Right atrium auricular region (tissue), 2 donors: Measurements from ENCODE around the gene MTNR1B. TPM values are rescaled to one million over a fixed set of nuclear protein-coding genes. Genes with fewer than 3 reads are reported as not detected.

Experiments used
- DNase-seq: peaks from one replicate; pipeline ENCODE4 v3.0.0-alpha.2; 2019; ENCODE audit warnings: low spot score
- H3K27ac ChIP-seq, 2 donors: fragments of 200-600 bp; sonication (generic); 1 replicate in 1 of 2; 2 replicates in 1 of 2; pipeline ENCODE4 v1.5.1; 2016 to 2019
- H3K27me3 ChIP-seq, 2 donors: fragments of 200-600 bp; sonication (generic); one replicate each; pipeline versions ENCODE4 v1.5.1 to v1.6.0; 2017 to 2019
- H3K36me3 ChIP-seq: fragments of 200-600 bp; sonication (generic); one replicate; pipeline ENCODE4 v1.5.1; 2016
- H3K4me1 ChIP-seq, 2 donors: fragments of 200-600 bp; sonication (generic); one replicate each; pipeline versions ENCODE4 v1.5.1 to v1.6.0; 2017 to 2019
- H3K4me3 ChIP-seq, 2 donors: fragments of 200-600 bp; sonication (generic); 1 replicate in 1 of 2; 2 replicates in 1 of 2; pipeline ENCODE4 v1.5.1; 2017 to 2019; ENCODE audit warnings: mild to moderate bottlenecking in 1 of 2, moderate library complexity in 1 of 2
- H3K9me3 ChIP-seq, 2 donors: fragments of 200-600 bp; sonication (generic); one replicate each; pipeline ENCODE4 v1.5.1; 2019
- total RNA-seq, 2 donors: library from RNA; depleted of rRNA; stranded (reverse); fragments of >200 nt; gene quantifications; one replicate each; pipeline ENCODE4 v1.1.0, GENCODE V29; 2016
- TF ChIP-seq, protein P1 (sequence below), 2 donors: fragments of 200-600 bp; sonication (generic); IDR thresholded peaks; one replicate each; pipeline ENCODE4 v1.5.1; 2019; ENCODE audit warnings: antibody characterized with exemption in 2 of 2

Gene MTNR1B
- total RNA-seq, 2 donors from 2014 or later = not detected

DNA sequence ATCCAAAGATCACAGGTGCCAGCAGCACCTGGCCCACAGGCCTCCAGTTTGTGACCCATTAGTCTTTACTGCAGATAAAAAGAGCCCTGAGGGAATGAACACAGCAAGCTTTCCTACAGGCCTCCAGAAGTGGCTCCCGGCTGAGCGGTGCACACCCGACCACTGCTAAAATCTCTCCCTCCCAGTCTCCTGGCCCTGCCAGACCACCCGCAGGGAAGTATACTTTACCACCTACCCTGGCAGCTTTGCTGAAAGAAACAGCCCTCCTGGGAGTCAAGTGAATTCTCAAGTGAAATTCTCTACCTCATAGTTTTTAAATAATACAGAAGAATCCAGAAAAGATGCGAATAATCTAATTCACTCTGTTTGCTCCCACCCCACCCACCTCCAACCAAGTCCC, 15.4 kb upstream of the MTNR1B start:
- DNase-seq = no peak
- H3K9me3 ChIP-seq = no peaks in the 10 kb centered on the region
- TF ChIP-seq, protein P1, sequence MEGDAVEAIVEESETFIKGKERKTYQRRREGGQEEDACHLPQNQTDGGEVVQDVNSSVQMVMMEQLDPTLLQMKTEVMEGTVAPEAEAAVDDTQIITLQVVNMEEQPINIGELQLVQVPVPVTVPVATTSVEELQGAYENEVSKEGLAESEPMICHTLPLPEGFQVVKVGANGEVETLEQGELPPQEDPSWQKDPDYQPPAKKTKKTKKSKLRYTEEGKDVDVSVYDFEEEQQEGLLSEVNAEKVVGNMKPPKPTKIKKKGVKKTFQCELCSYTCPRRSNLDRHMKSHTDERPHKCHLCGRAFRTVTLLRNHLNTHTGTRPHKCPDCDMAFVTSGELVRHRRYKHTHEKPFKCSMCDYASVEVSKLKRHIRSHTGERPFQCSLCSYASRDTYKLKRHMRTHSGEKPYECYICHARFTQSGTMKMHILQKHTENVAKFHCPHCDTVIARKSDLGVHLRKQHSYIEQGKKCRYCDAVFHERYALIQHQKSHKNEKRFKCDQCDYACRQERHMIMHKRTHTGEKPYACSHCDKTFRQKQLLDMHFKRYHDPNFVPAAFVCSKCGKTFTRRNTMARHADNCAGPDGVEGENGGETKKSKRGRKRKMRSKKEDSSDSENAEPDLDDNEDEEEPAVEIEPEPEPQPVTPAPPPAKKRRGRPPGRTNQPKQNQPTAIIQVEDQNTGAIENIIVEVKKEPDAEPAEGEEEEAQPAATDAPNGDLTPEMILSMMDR (IDR thresholded peaks at IDR 0.05) = no peak

DNA sequence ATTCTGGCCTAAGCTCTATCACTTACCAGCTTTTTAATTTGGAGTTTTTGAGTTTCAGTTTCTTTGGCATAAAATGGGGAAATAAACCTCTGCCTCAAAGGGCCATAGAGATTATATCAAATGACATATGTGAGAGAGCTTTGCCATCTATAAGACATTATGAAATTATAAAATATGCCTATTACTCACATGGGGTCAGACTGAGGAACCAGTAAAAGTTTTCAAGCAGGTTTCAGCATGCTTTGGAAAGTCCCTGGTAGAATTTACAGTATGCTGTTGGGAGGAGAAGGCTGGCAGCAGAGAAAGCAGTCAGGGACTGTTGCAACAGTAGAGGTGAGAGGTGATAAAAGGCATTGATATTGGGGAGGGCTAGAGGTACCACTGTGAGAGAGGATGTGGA, 13.6 kb upstream of the MTNR1B start:
- no peak for DNase-seq
- Histone ChIP-seq H3K27me3 (no peaks in the 10 kb centered on the region), H3K9me3 (no peaks in the 10 kb centered on the region), H3K27ac (no peak overlapping the region), H3K4me3 (no peak overlapping the region), H3K4me1 (no peaks in the 10 kb centered on the region), H3K36me3 (no peaks in the 10 kb centered on the region)
- TF ChIP-seq, protein P1 (IDR thresholded peaks at IDR 0.05) = no peak

More for the DNA sequence above, 15.4 kb upstream of the MTNR1B start:
- no peak overlapping the region for H3K27ac ChIP-seq
- no peaks in the 10 kb centered on the region for H3K36me3 ChIP-seq
- no peaks in the 10 kb centered on the region for H3K4me1 ChIP-seq
- no peaks in the 10 kb centered on the region for H3K27me3 ChIP-seq
- no peak overlapping the region for H3K4me3 ChIP-seq

DNA sequence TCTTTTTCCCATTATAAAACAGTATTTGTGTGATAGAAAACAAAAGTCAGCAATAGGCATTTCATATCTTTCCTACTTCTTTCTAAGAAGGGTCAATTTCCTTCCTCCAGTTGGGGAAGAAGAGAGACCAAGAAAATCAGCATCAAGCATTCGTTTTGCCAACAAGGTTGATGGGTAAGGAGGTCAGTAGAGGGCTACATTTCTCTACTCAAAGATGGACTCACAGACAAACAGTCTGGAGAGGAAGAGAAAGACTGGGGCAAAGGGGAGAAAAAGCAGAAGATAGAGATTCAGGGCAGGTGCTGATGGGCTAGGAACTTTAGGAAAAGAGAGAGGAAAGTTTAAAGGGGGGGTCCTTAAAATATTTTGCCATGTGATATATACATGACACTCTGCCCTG, 8.6 kb upstream of the MTNR1B start:
- no peak overlapping the region for H3K27ac ChIP-seq
- H3K4me1 ChIP-seq = no peaks in the 10 kb centered on the region
- H3K27me3 ChIP-seq = no peaks in the 10 kb centered on the region
- no peaks in the 10 kb centered on the region for H3K36me3 ChIP-seq
- TF ChIP-seq, protein P1 (IDR thresholded peaks at IDR 0.05) = no peak
- no peak for DNase-seq
- H3K4me3 ChIP-seq = no peak overlapping the region
- H3K9me3 ChIP-seq = no peaks in the 10 kb centered on the region

DNA sequence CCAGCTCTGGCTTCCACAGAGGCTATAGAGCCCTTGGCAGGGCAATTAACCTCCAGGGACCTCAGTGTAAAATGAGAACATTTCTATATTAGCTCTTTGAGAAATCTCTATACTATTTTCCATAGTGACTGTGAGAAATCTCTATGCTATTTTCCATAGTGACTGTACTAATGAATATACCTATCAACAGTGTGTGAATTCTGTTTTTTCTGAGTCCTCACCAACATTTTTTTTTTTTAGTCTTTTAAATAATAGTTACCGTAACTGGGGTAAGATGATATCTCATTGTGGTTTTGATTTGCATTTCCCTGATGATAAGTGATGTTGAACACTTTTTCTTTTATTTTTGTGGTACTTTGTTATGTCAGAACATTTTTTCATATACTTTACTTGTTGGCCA, 7.0 kb upstream of the MTNR1B start:
- Histone ChIP-seq H3K27ac (no peak overlapping the region), H3K27me3 (no peaks in the 10 kb centered on the region), H3K9me3 (no peaks in the 10 kb centered on the region), H3K36me3 (no peaks in the 10 kb centered on the region), H3K4me1 (no peaks in the 10 kb centered on the region), H3K4me3 (no peak overlapping the region)
- DNase-seq = no peak
- TF ChIP-seq, protein P1 (IDR thresholded peaks at IDR 0.05) = no peak

DNA sequence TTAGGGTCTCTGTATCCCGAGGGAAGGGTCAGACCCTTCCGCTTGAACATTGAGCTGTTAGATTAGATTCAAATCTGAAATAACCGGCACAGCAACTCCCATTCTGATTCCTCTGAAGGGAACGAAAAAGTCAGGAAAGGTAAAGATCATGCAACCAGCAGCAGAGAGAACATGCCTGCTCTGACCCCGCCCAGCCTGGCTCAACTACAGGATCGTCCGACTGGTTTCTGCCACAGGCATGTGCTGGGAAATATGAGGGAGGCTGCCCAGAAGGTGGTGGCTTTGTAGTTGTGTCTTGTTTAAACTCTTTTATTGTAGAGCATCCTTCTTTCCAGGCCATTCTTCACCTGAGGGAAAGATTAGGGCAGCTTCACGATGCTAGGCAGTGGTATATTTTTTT, 5.0 kb upstream of the MTNR1B start:
- Histone ChIP-seq H3K4me1 (no peaks in the 10 kb centered on the region), H3K27ac (no peak overlapping the region), H3K36me3 (no peaks in the 10 kb centered on the region), H3K4me3 (no peak overlapping the region), H3K9me3 (no peaks in the 10 kb centered on the region), H3K27me3 (peaks cover 0 to 3% of the 10 kb centered on the region in 2 donors)
- no peak for DNase-seq
- TF ChIP-seq, protein P1 (IDR thresholded peaks at IDR 0.05) = no peak

DNA sequence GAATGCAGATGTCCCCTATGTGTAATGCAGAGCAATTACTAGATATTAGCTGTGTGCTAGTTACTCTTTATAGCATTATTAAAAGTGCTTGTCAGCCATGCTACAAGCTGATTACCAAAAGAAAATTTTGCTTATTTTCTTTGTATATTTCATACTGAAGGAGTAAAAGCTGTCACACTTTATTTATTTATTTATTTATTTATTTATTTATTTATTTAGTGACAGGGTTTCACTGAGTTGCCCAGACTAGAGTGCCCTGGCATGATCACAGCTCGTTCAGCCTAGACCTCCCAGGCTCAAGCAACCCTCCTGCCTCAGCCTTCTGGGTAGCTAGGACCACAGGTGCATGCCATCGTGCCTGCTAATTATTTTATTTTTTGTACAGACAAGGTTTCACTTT, 4.3 kb upstream of the MTNR1B start:
- Histone ChIP-seq H3K27me3 (peaks cover 0 to 11% of the 10 kb centered on the region in 2 donors), H3K27ac (no peak overlapping the region), H3K4me1 (no peaks in the 10 kb centered on the region), H3K36me3 (no peaks in the 10 kb centered on the region), H3K9me3 (no peaks in the 10 kb centered on the region), H3K4me3 (no peak overlapping the region)
- no peak for DNase-seq
- TF ChIP-seq, protein P1 (IDR thresholded peaks at IDR 0.05) = no peak
